ENCODE results near the gene SCNN1A.

Gene SCNN1A

DNA sequence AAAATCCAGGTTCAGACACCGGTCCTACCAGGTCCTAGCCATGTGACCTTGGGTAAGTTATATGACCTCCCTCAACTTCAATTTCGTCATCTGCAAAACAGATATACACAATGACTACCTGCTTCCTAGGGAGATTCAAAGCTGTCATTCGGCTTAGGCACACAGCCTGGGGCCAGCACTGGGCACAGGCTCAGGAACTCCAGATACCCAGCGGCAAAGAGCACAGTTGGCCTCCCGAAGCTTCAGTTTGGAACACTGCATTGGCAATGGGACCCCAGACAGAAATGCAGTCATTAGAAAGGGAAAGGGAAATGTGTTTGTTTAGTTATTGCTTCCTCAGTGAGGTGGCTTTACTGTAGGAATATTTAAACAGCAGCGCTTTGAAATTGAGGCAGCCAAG lies 53.5 kb downstream of the SCNN1A start:
- no peak for DNase-seq (ENCODE audit: low read depth in 3 of 3, low spot score in 1 of 3)

DNA sequence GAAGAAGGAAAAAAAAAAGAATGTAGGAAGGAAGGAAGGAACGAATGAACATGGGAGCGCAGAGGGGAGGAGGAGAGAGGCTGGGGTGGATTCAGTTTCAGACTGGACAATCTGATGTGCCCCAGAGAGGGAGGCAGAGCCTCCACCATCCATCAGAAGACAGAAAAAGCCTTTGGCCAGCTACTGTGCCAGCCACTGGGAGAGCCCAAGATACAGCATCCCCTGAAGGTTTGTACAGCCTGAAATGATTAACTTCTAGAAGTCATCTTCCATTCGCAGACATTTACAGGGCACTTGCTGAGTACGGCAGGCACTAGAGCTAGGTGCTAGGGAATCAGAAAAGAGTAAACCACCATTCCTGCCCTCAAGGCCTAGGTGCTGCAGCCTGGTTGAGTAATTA lies 55.9 kb downstream of the SCNN1A start:
- DNase-seq (ENCODE audit: low read depth in 3 of 3, low spot score in 1 of 3) = no peak

DNA sequence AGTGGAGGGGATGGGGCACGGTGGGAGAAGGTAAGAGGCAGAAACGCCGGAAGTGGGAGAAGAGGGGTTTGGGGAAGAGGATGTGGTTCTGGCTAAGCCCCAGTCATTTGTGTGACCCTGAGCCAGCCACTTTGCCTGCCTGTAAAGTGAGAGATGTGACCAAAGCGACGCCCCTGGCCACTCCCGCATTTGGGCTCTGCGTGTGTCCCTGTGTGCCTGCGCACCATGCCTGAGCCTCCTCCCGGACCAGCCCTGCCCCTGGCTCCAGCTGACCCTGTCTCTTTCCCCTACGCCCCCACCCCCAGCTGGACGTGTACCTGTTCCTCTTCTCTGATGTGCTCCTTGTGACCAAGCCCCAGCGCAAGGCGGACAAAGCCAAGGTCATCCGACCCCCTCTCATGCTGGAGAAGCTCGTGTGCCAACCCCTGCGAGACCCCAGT lies 56.9 kb downstream of the SCNN1A start:
- no peak for DNase-seq (ENCODE audit: low read depth in 3 of 3, low spot score in 1 of 3)

DNA sequence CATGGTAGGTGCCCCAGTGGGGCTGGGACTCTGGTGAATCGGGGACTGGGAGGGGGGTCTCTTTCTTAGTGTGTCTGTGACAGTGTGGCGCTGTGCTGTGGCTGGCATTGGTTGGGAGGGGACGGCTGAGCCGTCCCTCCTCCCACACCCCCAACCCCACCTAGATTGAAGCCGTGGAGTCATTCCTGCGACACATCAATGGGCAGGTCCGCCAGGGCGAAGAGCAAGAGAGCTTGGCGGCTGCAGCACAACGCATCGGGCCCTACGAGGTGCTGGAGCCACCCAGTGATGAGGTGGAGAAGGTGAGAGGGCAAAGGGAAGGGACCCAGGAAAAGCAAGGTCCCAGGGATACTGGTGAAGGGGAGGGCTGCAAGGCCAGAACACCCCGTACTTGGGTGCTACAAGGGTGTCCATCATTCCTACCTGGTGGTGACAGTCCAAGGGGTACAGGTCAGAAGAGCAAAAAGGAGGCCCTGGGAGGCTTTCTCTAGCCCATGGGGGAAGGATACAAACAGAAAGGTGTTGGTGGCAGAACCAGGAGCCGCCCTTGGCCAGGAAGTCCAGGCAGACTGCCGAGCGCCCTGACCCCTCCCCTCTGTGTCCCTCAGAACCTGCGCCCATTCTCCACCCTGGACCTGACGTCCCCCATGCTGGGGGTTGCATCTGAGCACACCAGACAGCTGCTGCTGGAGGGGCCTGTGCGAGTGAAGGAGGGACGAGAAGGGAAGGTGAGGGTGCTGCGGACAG lies 57.5 kb downstream of the SCNN1A start:
- no peak for DNase-seq (ENCODE audit: low read depth in 3 of 3, low spot score in 1 of 3)

DNA sequence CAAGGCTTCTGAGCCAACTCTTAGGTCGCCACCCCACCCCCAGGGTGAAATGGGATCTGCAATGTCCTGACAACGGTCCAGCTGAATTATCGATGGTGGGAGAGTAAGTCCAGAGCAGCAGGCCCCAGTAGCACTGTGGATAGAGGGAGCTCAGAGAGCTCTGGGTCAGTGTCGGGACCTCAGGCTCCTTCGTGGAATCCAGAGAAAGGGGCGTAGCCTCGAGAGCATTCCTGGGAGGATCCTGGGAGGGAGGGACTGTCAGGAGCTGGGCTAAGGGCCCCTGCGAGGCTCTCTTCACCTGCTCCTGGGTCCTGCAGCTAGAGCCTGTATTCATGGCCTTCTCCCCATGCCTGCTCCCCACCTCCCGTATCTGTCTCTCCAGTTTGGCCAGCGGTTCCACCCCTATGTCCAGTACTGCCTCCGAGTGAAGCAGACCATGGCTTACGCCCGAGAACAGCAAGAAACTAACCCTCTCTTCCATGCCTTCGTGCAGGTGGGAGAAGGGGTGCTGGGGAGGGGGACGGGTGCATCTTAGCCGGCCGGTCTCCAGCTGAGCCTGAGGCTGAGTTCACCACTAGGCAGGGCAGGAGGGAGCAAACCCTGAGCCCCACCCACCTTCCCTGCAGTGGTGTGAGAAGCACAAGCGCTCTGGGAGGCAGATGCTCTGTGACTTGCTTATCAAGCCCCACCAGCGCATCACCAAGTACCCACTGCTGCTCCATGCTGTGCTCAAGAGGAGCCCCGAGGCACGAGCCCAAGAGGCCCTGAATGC lies 58.3 kb downstream of the SCNN1A start:
- no peak for DNase-seq (ENCODE audit: low read depth in 3 of 3, low spot score in 1 of 3)

DNA sequence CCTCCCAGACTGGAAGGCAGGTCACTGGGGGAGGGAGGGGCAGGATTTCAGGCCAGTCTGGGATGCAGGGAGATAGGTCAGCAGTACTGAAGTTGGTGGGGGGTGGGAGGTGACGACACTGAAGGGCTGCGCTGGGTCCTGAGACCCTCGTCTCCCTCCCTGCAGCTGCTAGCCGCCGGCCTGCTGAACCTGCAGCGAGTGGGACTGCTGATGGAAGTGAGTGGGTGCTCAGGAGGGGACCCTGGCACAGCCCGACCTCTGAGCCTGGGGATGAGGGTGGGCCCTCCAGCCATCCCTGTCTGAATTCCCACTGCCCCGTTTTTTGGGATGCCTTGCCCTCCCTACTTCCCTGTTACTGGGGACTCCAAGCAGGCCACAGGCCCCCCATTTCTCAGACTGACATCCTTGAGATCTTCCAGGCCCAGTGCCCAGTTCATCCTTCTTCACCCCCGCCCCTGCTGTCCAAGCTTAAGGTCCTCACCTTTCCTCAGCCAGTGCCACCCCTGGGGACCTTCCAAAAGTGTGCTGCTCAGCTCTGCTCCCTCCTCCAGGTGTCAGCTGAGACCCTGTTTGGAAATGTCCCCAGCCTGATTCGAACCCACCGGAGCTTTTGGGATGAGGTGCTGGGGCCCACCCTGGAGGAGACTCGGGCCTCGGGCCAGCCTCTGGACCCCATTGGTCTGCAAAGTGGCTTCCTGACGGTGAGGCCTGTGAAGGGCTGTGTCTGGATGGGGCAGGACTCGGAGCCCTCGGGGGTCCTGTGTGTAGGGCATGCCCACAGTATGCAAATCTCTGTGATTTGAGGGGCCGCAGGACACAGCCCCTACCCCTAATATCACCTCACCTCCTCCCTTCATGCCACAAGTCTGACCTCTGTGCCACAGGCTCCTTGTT lies 59.4 kb downstream of the SCNN1A start:
- no peak for DNase-seq (ENCODE audit: low read depth in 3 of 3, low spot score in 1 of 3)

DNA sequence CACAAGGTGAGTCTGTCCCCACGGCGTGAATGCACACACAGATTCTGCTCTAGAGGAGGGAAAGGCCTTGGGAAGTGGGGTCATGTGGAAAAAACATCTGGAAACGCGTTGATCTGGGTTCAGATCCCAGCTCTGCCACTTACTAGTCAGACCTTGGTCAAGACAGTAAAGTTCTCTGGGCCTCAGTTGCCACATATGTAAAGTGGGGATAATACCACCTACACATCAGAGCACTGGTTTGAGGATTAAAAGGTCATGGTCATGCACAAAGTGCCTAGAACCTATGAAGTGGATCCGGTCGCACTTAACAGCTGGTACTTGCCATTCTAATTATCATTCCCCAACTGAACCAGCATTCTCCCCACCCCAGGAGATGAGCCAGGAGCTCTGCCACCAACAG lies 60.2 kb downstream of the SCNN1A start:
- no peak for DNase-seq (ENCODE audit: low read depth in 3 of 3, low spot score in 1 of 3)

DNA sequence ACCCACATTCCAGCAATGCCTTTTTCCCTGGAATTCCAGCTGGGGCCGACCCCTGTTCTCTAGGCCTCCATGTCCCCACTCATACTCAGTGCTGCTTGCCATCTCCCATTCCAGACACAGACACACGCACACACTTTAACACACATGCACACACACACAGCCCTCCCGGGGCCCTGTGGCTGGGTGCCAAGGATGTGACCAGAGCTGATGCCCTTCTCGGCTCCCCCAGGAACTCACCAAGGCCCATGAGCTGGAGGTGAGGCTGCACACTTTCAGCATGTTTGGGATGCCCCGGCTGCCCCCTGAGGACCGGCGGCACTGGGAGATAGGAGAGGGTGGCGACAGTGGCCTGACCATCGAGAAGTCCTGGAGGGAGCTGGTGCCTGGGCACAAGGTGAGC lies 60.6 kb downstream of the SCNN1A start:
- no peak for DNase-seq (ENCODE audit: low read depth in 3 of 3, low spot score in 1 of 3)

DNA sequence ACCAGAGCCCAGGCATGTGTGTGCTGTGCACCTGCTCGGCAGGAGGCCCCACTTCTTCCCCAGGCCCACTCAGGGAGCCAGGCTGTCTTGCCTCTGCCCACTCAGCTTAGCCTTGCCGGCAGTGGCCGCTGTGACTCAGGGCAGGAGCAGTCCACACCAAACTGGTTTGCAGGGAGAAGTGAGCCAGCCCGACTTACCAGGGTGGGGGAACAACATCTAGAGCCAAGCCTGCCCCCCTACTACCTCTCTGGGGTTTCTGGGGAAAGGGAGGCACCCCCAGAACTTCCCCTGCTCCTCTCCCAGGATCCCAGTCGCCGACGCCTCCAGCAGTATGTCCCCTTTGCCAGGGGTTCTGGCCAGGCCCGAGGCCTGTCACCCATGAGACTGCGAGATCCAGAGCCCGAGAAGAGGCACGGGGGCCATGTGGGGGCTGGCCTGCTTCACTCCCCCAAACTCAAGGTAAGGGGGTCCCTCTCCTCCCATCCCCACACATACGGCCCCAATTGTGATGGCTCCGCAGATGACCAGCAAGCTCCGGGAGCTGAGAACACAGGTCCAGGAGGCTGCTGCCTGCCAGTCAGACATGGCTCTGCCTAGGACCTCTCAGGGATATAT lies 61.9 kb downstream of the SCNN1A start:
- no peak for DNase-seq (ENCODE audit: low read depth in 3 of 3, low spot score in 1 of 3)

DNA sequence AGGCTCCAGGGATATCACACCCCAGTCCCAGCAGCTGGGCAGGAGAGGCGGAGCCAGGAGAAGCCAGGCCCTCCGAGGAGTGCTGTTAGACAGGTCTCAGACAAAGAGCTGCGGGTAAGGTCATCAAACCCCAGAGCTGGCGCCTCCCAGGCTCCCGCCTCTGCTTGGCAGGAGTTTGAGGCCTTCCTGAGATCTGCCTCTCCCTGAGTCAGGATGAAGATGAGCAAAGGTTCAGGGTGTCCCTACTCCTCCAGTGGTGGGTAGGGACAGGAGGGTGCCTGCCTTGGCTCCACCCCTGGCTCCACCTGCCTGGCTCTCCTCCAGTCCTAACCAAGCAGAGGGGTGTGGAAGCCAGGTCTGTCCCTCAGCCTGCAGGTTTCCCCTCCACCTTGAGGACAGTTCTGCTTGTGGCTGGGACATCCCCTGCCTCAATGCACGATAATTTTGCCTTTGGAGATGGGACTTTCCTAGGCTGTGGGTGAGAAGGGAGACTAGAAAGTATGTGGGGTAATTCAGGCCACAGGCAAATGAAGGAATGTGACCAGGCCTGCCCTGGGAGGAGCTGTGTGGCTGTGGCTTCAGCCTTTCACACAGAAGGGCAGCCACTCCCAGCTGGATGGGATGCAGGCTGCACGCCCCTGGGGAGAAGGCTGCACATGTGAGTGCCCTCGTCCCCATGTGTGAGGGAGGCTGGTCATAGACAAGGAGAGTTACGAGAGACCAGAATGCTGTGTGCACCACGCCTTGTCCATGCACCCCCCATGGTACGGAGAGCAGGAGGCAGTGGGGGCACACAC lies 62.6 kb downstream of the SCNN1A start:
- DNase-seq (ENCODE audit: low read depth in 3 of 3, low spot score in 1 of 3) = no peak

DNA sequence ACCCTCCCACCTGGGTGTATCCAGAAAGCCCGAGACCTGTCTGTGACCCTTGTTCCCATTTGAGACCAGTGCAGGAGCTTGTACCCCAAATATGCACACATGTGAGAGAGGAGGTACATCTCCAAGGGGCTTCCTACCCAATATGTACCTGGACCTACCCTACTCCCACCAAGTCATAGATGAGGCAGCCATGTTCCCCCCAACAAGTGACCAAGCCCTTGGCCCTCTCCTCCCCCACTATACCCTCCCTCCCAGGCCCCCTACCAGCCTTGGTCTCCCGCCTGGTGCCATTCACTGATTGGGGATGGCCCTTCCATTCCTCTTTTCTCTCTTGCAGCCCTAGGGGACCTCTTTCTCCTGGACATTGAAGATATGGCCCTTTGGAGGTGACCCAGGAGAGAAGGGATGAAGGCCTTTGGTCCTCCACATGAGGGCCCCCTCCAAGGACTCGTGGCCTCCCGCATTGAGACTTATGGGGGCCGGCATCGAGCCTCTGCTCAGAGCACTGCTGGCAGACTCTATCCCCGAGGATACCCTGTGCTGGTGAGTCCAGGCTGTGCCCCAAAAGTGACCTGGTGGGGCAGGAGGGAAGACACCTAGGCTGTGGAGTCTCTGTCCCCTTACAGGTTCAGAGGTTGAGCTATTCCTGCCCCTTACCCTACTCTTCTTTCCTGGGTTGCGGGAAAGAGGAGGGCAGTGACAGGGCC lies 63.4 kb downstream of the SCNN1A start:
- no peak for DNase-seq (ENCODE audit: low read depth in 3 of 3, low spot score in 1 of 3)

DNA sequence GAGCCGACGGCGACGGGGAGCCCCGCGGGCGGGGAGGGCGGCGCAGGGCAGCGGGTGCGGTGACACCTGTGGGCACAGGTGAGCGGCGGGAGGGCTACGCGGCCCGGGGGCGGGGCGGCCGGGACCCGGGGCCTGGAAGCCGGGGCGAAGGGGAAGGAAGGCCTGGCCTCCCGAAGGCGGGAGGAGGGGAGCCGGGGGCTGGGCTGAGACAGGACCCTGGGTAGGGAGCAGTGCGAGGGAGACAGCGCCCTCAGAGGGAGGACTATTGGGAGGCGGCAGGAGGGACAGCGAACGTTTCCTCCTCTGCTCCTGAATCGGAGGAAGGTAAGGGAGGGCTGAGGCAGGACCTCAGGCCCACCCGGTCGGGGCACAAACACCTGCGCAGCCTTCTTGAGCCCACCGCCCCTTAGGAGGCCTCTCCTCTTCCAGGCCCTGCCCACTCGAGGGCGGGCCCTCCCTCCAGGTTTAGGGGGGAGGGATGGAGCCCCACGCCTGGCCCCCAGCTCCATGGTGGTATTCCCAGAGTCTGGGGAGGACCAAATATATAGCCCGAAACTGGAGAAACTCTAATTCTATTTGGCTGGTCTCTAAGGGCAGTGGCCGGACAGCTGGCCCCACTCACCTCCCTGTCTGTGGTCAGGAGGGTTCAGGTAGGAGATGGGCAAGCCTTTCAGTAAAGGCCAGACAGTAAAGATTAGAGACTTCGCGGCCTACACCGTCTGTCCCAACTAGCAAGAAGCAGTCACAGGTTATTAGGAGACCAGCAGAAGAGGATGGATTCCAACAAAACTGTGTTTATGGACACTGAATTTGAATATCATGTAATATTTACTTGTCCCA lies 64.4 kb downstream of the SCNN1A start:
- DNase-seq (ENCODE audit: low read depth in 3 of 3, low spot score in 1 of 3) = no peak

DNA sequence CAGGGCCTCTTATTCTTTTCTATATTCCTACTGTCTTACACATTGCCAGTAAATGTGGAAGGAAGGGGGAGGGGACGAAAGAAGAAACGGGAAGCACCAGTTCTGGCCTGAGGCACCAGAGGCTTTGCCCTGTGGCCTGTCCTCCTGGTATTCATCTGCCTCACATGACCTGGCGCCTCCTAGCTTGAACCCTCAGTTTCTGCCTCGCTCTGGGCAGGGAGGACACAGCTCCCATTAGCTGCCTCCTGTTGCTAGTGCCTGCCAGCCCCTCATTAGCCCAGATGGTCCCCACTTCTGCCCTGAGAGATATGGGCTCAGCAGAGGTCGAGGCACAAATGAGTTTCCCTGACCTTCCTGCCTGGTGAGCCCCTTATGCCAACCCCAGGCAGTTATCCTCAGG lies 67.8 kb downstream of the SCNN1A start:
- no peak for DNase-seq (ENCODE audit: low read depth in 3 of 3, low spot score in 1 of 3)

DNA sequence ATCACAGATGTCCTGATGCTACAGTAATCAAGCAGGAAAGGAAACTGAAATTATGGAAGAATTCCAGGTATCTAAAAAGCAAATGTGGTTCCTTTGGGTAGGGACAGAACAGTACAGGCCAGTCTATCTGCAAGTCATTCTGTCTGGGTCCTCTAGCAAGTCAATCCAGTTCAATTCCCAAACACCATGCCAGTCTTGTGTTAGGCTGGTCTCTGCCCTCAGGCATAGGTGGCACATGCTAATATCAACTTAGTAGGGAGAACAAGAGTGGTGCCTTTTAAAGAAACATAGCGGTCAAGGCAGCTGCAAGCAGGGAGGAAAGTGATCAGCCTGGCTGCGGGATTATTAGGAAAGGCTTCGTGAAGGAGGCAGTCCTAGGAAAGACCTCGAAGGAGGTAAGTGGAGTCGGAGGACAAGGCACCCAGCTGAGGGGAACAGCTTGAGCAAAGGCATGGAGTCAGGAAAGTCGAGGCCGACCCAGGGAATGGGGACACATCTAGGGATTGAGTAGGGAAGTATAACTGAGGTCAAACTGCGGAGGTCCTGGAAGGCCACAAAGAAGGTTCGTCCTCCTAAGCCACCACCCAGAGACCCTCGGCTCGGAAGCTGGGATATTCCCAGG lies 68.7 kb downstream of the SCNN1A start:
- no peak for DNase-seq (ENCODE audit: low read depth in 3 of 3, low spot score in 1 of 3)

DNA sequence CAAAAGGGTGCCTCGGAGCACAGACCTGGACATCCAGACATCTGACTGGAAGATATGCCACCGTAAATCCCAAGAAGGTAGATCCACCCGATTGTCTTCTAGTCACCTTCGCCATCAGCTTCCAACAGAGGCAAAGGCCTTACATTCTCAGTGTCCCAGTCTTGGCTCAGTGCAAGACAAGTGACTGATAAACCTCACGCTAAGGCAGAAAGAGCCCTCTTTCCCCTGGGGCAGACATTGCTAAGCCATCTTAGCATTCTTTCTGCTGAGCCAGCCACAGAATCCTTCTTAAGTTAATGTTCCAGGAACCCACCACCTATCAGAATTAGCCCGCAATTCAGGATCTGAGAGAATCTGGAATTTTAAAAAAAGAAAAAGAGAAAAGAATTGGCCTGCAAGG lies 69.2 kb downstream of the SCNN1A start:
- DNase-seq (ENCODE audit: low read depth in 3 of 3, low spot score in 1 of 3) = no peak

DNA sequence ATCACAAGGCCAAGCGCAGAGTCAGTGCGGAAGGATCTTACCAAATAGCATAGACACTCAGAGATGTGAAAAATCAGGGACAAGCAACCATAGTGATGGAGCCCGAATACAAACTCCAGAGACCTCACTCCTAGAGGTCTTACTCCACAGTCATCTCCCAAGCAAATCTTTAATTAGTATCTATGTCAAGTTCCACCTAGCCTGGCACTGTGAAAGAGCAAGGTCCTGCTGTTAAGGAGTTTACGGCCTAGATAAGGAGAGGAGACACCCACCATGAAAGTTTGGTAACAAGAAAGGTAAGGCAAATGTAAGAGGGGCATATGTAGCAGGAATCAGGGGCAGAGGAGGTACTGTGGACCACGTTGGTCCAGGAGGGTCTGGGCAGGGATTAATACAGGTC lies 72.3 kb downstream of the SCNN1A start:
- no peak for DNase-seq (ENCODE audit: low read depth in 3 of 3, low spot score in 1 of 3)

DNA sequence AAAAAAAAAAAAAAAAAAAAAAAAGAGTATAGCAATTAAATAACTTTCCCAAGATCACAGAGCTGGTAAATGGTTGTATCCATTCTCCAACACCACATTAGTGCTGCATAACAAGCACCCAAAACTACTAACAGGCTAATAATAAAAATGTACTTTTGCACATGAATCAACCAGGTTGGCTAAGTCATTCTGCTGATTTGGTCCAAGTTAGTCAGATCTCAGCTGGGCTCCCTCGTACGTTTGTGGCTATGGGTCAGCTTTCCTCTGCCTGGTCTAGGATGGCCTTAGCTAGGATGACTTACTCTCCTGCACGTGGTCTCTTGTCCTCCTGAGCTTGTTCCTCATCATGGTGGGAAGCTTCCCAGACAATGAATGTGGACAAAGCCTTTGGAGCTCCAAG lies 72.7 kb downstream of the SCNN1A start:
- DNase-seq (ENCODE audit: low read depth in 3 of 3, low spot score in 1 of 3) = no peak

DNA sequence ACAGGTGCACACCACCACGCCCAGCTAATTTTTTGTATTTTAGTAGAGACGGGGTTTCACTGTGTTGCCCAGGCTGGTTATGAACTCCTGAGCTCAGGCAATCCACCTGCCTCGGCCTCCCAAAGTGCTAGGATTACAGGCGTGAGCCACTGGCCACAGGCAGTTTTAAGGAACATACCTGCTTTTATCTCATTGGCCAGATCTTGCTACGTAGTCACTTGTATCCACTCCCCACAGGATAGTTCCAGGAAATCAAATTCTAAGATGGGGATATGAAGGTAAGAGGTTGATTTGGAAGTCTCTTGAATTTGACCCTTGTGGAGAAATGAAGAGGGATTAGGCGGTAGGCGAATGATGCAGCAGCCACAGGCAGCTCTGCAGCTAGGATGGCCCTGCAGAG lies 73.6 kb downstream of the SCNN1A start:
- DNase-seq (ENCODE audit: low read depth in 3 of 3, low spot score in 1 of 3) = no peak

DNA sequence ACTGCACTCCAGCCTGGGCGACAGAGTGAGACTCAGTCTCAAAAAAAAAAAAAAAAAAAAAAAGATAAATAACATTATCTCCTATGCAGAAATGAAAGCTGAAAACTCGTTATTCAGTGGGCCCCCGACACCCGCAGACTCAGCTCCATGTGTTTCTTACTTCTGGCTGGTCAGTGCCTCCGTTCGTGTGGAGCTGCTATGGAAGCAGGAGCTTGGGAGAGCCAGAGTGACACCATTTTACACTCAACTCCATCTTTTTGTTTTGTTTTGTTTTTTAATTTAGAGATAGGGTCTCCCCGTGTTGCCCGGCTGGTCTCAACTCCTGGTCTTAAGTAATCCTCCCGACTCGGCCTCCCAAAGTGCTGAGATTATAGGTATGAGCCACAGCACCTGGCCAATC lies 78.2 kb downstream of the SCNN1A start:
- DNase-seq (ENCODE audit: low read depth in 3 of 3, low spot score in 1 of 3) = no peak

Data from stimulated activated CD4-positive, alpha-beta T cell treated with anti-CD3 and anti-CD28 coated beads, TNF-alpha, amount 100 ng/mL, for 1 hour (primary cell).